ENCODE results near the gene CPNE1.

The CPNE1 gene

DNA sequence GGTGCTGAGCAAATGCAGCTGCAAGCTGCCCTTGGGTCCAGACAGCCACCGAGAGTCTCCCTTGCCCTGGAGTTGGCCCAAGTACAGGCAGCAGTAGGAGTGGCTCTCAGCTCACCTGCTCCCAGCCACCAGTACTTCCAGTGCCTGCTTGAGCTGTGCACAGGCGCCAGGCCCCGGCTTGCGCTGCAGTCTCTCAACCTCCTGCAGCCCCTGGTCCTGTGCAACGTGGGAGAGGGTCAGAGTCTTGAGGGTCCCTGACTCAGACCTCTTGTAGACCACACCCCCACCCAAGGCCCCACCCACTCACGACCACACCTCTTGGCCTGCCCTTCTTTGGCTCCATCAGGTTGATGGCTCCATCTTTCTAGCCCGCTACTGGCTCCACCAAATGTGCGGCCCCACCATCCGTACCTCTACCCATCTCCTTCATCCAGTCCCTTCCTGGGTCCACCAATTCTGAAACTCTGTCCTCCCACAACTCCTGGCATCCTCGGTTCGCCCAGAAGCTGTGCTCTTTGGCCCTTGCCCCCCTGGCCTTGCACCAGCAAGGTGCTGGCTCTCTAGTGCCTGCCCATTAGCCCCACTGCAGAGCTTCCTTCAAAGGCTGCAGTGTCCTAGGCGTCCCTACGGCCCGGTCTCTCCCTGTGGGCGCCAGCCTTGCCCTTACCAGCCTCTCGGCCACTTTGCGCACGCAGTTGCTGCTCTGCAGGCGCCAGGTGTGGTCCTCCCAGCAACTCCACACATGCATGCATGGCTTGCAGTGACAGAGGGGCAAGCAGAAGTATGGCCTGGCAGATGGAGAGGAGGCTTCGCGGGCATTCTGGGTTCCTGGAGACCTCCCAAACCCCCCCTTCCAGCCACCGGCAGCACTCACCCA lies 65.6 kb downstream of the CPNE1 start:
- no peak for DNase-seq (ENCODE audit: low read depth)

DNA sequence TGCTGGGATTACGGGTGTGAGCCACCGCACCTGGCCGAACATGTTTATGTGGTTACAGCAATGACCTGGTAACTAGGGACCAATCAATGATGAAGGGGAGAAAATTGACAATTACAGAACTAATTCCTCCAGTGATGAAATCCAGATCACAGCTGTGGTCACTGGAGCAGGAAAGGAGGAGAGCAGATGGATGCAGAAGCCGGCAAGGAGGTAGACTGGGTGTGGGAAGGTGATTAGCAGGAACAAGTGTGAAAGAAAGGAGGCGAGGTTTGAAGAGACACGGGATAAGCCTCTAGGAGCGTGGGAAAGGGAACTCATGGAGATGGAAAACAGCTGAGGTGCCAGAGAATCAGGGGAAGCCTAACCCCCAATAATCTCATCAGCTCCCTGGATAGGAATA lies 66.2 kb downstream of the CPNE1 start:
- DNase-seq (ENCODE audit: low read depth): no peak

DNA sequence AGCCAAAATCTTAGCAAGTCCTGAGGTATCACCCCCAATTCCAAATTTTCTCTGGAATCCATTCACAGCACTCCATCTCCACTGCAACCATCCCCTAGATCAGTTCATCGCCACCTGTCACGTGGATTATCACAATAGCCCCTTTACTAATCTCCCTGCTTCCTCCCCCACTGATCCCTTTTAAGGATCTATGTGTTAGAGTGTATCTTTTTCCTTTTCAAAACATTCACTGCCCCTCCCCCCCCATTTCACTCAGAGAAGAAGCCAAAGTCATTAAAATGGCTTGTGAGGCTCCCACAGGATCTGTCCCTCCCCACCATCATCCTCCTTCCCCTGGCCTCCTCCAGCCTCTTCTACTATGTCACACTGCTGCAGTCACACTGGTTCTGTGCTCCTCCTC lies 67.5 kb downstream of the CPNE1 start:
- no peak for DNase-seq (ENCODE audit: low read depth)

DNA sequence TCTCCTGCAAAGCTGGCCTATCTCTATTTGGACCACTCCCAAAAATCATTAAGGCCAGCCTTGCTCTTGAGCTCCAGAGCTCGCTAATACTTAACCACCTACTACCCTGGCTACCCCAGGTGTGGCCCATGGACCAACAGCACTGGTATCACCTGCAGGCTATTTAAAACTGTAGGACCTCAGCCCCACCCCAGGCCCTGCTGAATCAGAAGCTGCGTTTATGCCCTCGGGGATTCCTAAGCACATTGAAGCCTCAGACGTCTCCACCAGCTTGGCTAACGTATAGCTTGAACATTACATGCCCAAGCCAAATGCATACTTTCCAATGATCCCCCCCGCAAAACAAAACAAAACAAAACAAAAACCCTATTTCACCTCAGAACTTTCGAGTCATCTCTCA lies 68.8 kb downstream of the CPNE1 start:
- no peak for DNase-seq (ENCODE audit: low read depth)

DNA sequence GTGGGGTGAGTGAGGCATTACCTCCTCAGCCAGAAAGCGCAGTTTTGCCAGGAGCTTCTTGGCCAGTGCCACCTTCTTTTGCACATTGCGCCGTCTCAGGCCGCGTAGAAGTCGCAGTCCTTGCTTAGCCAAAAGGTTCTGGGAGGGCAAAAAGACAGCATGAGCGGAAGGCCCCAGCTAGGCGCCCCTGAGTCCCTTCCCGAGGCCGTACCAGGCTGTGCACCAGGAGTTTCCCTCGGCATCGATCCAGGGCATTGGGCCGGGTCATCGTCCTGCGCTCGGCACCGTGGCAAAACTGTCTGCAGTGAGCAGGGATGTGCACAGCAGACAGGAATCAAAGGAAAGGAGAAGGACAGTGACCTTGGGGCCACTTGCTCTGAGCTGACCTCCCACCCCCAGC lies 69.2 kb downstream of the CPNE1 start:
- DNase-seq (ENCODE audit: low read depth): no peak

DNA sequence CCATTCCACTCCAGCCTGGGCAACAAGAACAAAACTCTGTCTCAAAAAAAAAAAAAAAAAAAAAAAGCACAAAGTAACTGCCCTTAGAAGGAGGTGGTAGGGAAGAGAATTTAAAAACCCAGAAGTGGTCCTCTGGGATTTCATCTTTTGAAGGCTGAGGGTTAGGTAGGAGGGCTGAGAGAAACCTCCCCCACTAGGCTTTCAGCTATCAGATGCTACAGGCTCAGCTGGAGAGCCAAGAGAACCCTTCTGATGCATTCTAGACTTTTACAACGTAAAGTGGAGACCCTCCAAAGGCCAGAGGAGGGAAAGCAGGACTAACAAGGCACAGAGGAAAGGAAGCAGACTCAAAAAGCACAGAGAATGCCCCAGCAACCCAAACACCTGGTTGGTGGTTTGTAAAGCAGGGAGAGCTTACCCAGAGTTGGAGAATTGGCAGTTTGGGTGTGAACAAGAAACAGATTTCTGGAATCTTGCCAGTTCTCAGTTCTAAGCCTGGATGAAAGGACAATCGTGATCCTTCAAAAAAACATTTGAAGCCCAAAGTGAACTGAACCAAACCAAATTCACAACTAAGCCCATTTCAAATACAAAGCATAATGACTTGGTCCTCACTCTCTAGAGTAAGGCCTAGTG lies 72.2 kb downstream of the CPNE1 start:
- DNase-seq (ENCODE audit: low read depth): no peak

DNA sequence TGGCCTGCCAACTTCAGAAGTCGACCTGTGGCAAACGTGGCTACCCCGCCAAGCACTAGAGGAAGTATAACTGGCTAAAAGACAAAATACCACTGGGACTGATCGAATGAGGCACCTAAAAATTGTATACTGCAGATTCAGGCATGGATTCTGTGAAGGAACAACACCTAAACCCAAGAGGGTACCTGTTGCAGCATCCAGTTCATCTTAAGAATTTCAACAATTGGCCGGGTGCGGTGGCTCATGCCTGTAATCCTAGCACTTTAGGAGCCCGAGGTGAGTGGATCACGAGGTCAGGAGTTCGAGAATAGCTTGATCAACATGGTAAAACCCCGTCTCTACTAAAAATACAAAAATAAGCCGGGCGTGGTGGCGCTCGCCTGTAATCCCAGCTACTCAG lies 76.3 kb downstream of the CPNE1 start:
- DNase-seq (ENCODE audit: low read depth): no peak

DNA sequence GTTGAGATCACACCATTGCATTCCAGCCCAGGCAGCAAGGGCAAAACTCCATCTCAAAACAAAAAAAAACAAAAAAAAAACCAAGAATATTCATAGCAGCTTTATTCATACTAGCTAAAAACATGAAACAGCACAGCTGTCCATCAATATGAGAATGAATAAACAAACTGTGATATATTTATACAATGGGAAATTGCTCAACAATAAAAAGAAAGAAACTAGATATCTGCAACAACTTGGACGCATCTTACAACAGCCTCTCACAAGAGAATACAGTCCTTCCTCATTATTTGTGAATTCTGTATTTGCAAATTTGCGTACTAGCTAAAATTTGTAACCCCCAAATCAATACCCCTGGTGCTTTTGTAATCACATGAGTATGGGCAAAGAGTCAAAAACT lies 77.3 kb downstream of the CPNE1 start:
- DNase-seq (ENCODE audit: low read depth): no peak

DNA sequence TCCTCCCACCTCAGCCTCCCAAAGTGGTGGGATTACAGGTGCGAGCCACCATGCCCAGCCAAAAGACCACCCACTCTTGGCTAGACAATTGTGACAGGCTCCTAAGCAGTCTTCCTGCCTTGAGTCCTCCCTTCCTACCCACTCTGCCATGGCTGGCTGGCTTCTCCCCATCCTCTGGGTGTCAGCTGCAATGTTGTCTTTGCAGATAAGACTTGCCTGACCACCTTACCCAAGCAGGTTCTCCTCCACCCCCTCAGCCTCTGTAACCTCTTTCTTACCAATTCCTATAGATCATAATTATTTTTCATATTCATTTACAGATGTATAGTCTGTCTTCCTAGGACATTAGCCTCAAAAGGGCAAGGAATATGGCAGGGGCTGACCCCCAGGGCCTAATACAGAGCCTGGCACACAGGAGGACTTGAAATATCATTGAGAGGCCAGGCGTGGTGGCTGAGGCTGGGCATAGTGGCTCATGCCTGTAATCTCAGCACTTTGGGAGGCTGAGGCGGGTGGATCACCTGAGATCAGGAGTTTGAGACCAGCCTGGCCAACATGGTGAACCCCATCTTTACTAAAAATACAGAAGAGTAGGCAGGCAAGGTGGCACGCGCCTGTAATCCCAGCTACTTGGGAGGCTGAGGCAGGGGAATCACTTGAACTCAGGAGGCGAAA lies 77.8 kb downstream of the CPNE1 start:
- DNase-seq (ENCODE audit: low read depth): no peak

DNA sequence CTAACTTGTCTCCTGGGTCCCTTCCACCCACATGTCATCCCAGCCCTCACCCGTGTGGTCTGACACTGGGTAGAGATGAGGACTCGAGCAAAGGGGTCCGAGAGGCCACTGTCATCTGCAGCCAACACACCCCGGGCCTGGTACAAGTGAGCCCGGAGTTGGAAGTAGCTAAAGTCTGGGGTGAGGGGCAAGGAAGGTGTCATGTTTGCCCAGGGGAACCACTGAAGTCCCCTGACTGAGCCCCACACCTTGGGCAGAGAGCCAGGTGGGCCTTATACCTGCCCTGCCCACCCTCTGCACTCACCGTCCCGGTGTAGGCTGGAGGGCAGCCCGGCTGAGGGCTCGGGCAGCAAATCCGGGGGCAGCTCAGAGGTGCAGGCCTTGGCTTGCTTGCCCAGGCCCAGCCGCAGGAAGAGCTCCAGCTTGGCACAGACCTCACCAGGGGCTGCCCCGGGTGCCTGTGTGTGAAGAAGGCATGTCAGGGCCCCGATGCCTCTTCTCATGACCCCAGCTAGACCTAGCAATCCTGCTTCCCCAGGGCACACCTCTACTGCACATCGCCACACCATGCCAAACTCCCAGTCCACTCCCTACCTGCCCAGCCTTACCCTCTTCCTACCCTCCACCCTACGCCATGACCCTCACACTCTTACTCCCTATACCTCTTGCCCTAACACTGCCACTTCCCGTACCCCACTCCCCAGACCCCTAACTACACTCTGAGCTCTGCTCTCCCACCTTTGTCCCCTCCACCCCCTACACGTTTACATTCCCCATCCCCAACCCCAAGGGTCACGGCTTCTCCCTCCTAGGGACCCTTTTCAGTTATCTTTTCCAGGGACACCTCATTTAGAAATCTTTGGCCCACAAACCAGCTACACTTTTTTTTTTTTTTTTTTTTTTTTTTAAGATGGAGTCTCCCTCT lies 80.8 kb downstream of the CPNE1 start:
- DNase-seq (ENCODE audit: low read depth): no peak

DNA sequence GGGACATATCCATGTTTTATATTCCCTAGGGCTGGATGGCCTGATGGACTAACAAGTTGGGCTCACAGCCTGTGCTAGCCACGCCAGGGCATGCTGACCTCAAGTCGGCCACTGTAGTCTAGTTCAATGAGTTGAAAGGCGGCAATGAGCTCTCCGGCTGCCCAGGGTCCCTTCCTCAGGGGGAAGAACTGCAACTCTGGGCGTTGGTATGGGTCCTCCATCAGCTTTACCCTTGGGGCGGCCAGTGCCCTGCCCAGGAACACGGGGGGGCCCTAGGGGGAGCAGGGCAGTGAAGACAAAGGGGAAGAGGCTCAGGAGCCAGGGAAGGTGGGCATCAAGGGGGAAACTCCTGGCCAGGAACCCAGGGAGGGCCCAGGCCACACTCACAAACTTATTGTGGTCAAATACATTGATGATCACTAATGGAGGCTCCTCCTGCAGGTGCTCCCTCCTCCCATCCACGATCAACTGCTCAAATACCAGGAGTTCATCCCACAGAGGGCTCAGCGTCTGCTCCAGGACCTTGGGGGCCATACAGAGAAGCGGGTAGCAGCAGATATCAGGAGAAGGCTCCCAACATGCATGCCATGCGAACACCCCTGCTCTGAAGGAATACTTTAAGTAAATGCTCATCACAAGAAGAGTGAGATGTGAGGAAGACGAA lies 81.8 kb downstream of the CPNE1 start:
- no peak for DNase-seq (ENCODE audit: low read depth)

DNA sequence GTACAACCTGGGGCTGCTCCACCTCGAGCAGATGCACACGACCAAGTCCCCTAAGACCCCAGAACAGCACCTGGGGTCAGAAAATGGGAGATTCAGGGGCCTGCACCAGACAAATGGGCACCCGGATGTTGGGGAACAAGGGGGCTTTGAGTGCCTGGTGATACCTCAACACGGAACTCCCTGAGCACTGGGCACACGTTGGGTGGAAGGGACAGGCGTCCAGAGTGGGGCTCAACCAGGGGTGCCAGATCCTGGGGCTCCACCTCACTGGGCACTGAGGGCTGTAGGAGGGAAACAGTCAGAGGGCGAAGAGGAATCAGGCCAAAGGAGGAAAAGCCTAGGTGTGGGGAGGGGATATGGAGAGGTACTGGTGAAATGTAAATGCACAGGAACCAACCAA lies 82.6 kb downstream of the CPNE1 start:
- no peak for DNase-seq (ENCODE audit: low read depth)

DNA sequence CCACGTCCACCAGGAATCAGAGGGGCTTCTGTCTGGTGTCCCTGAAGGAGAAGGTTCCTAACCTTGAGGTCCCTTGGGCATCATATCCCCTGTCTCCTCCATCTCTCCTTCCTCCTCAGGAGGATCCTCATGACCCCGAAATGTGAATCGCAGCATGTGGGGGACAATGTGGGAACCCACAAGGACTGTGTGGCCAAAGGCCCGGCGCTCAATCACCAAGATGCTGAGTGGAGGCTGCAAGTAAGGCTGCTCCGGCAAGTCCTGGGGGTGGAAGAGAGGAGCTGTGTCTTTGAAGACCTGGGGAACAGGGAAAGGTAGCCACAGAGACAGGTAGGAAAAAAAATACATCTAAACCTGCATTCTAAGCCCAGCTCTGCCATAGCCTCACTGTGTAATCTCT lies 85.5 kb downstream of the CPNE1 start:
- DNase-seq (ENCODE audit: low read depth): no peak

DNA sequence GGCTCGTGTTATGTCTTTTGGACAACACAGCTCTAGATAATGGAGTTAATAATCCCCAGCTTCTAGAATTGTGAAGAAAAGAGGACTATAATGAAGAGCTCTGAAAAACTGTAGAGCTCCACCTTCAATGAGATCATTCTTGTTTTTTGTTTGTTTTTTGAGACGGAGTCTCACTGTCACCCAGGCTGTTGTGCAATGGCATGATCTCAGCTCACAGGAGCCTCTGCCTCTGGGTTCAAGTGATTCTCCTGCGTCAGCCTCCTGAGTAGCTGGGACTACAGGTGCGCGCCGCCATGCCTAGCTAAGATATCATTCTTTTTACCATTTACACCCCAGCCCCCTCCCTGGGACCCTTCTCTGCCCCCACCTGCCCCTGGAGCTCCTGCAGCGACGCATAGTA lies 86.2 kb downstream of the CPNE1 start:
- DNase-seq (ENCODE audit: low read depth): no peak

DNA sequence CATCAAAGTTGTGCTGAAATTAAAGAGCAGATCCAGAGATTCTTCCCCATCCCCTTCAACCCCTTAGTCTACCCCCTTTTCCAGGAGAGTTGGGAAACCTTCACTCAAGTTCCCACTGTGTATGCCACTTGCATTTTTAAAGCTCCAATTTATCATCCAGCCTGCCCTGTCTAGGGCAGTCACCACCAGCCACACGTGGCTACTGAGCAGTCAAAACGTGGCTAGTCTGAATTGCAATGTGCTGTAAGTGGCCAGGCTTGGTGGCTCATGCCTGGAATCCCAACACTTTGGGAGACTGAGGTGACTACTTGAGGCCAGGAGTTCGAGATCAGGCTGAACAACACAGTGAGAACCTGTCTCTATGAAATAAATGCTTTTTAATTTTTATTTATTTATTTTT lies 87.9 kb downstream of the CPNE1 start:
- DNase-seq (ENCODE audit: low read depth): no peak
